Activated CD8-positive, alpha-beta memory T cell treated with anti-CD3 and anti-CD28 coated beads, Interleukin-2, amount 50 U/mL, for 1 hour (primary cell): Measurements from ENCODE around the gene AP5Z1.
A peak's percentile ranks its signal among the peaks of the same experiment; 100 is the strongest.

Experiments
- DNase-seq: peaks from one replicate; pipeline ENCODE4 v3.0.0-alpha.2; 2020; ENCODE audit errors: extremely low read depth

The AP5Z1 gene

DNA sequence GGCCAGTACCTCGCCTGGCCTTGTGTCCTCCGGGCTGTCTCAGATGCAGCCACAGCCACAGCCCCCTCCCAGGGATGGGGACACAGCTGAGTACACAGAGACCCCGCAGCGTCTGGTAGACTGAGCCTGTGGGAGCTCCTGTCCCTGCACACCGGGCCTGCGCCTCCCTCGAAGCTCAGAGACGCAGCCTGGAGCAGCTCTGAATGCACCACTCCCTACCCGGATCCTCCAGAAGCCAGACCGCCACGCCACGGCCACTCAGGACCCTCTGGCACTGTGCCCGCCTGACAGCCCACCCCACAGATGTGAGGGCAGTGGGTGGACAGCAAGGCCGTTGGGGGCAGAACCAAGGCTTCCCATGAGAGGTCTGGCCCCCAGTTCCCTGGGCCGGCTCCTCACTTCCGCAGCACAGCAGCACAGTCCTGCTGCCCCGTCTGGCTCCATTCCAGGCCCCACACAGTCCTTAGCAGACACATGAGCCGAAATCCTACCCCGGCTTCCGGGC, 45.6 kb downstream of the AP5Z1 start:
- no peak for DNase-seq

- DNase-seq = no peak
Measured at GRCh38 chr7:4822677-4823076, 47.3 kb downstream of the AP5Z1 start.

GRCh38 chr7:4823441-4824119, 48.2 kb downstream of the AP5Z1 start:
- DNase-seq = no peak

- no peak for DNase-seq
Measured at GRCh38 chr7:4824120-4824775, 48.8 kb downstream of the AP5Z1 start.

DNA sequence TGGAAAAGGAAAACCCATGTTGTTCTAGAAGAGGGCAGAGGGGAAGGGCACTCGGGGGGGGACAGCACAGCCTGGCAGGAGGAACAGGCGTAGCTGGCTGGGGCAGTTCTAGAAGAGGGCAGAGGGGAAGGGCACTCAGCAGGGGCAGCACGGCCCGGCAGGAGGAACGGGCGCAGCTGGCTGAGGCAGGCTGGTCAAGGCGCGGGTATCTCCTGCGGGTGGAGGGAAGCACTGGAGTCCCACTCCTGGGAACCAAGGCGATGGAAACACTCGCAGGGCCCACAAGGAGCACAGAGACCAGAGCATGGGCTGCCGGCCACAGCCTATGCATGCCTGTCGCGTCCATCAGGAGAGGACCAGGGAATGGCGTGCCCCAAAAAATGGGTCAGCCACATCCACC, 49.7 kb downstream of the AP5Z1 start:
- DNase-seq = no peak

- DNase-seq = no peak
Measured at GRCh38 chr7:4828720-4829383, 53.4 kb downstream of the AP5Z1 start.

GRCh38 chr7:4830176-4830575, 54.8 kb downstream of the AP5Z1 start:
- peak; percentile 8 for DNase-seq

- no peak for DNase-seq
Measured at GRCh38 chr7:4831723-4832495, 56.5 kb downstream of the AP5Z1 start.

DNA sequence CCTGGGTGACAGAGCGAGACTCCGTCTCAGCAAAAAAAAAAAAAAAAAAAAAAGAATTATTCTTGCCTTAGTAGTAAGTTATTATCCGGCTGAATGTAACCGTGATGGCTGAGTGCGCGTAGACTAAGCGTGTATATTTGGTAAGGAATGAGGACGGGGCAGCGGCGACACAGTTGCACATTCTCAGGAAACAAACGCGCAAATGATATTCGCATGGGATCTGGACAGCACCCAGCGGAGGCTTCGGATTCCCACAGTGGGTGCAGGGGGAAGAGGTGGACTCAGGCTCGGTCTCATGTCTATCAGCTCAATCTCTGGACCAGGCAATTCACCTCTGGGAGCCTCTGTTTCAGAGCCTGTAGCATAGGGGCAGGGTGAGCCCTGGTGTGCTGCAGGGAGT, 57.3 kb downstream of the AP5Z1 start:
- DNase-seq = no peak

DNA sequence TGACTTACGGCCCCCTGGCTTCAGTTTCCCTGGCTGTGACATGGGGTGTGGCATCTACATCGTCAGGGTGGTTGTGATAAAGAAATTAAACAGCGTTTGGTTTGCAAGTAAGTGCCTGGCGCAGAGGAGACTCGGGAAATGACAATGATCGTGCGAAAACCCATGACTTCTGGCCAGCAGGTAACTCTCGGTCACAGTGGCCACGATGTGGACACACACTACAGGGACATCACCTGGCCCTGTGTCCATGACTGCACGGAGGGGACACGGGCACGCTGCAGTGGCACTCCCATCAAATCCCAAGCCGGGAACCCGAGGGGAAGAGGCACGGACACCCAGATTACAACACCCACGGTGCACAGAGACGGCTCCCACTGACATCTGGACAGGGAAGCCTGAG, 57.8 kb downstream of the AP5Z1 start:
- no peak for DNase-seq

DNA sequence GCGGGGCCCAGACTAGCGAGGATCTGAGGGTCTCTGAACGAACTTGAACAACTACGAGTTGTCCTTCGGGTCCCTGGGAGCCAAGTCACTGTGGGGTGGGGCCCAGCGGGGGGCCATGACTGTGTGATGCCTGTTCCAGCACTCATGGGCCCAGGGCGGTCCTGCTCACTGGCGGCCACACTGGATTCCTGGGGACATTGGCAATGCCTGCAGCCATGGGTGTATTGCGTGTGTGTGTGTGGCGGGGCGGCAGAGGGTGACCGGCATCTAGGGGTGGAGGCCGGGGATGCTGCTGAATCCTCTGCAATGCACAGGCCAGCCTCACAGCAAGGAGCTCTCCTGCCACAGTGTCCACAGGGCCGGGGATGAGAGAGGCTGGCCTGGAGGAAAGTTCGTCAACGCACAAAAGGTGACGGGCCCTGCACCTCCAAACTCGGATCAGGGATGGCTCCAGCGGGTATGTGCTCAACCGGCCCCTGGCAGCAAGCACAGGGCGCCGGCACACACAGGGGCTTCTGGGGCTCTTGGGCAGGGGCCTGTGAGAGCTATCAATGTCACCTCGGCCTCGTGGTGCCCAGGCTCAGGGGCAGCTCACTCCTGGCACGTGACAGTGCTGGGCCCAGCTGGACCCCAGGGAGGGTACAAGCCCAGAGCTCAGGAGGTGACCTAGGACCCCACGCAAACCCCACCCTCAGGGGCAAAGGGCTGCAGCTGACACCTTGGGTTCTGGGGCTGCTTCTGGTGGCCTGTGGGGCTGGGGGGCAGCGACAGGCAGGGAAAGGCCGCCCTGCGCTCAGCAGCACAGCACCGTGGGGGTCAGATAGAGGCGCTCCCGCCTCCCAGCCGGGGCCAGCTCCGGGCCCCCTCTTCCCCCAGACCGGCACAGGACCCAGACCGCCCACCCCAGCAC, 58.5 kb downstream of the AP5Z1 start:
- no peak for DNase-seq

DNA sequence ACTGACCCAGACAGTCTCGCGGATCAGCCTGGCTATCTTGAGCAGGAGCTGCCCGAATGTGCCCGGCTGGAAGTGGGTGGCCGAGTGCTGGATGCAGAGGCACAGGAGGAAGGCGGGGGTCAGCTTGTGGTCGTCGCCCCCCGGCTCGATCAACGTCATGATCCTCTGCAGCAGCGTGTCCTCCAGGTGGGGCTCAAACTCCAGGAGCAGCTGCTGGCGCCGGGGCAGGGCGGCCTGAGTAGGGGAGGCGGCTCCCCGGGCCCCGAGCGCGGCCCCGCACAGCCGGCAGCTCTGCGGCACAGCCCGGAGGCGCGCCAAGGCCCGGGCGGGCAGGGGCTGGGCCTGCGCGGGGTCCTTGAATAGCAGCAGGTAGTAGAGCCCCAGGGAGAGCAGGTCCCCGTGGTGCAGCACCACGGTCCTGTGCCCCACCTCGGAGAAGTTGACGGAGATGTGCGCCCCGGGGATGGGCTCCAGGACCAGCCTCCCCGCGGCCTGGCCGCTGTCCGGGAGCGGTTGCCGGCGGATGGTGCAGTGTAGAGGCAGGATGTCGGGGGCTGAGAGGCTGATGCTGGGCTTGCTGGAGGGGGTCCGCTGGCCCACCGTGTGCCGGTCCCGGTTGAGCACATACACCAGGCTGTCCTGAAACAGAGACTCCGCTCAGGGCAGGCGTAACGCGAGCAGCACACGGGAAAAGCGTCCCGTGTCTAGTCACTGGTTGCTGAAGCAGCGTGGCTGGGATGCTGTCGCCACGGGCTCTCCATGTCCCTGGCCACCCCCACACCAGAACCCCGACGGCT, 59.4 kb downstream of the AP5Z1 start:
- DNase-seq = no peak

DNA sequence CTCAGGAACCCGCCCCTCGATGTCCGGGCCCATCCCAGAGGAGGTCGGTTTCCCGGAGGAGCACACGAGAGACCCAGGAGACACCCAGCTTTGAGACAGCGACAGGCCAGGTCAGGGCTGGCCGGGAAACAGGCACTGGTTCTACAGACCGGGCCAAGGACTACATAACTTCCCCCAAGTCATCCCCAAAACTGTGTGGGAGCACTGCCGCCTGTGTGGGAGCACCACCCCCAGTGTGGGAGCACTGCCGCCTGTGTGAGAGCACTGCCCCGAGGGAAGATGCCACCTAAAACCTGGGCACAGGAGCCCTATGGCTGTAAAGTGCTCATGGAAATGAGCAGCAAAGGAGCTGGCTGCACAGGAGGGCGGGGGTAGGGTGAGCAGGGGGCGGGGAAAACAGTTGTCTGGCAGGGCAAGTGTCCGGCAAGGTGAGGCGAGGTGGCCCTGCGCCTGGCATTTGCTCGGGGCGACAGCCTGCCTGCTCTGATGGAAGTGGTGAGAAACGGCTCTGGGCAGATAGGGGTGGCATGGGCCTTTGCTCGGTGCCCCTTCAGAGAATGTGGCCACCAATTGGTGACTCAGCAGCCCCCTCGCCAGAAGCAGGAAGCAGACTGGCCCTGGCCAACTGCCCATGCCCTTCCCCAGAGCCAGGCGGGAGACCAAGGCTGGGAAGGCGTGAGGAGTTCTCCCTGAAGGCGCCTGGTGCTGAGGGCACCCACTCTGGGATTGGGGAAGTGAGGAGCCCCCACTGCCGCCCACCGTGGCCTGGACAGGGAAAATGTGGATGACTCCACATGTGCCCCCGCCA, 60.2 kb downstream of the AP5Z1 start:
- no peak for DNase-seq

DNA sequence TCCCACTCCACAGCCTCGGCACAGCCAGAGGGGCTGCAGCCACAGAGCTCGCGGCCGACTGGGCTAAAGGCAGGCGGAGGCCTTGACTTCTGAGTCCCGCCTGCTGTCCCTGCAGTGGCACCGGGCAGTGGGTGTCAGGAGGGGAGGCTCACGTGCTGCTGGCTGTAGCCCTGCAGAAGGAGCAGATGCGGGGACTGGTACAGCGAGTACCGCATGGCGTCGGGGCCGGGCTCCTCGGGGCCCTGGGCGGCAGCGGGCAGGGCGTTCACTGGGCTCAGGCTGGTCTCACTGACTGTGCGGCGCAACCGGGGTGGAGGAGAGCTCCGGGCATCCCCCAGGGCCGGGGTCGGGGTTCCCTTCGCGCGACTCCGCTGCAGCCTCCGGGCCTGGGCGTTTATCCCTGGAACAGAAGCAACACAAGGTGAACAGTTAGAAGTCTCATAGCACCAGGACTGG, 60.8 kb downstream of the AP5Z1 start:
- no peak for DNase-seq

- no peak for DNase-seq
Measured at GRCh38 chr7:4837041-4837802, 61.8 kb downstream of the AP5Z1 start.

DNA sequence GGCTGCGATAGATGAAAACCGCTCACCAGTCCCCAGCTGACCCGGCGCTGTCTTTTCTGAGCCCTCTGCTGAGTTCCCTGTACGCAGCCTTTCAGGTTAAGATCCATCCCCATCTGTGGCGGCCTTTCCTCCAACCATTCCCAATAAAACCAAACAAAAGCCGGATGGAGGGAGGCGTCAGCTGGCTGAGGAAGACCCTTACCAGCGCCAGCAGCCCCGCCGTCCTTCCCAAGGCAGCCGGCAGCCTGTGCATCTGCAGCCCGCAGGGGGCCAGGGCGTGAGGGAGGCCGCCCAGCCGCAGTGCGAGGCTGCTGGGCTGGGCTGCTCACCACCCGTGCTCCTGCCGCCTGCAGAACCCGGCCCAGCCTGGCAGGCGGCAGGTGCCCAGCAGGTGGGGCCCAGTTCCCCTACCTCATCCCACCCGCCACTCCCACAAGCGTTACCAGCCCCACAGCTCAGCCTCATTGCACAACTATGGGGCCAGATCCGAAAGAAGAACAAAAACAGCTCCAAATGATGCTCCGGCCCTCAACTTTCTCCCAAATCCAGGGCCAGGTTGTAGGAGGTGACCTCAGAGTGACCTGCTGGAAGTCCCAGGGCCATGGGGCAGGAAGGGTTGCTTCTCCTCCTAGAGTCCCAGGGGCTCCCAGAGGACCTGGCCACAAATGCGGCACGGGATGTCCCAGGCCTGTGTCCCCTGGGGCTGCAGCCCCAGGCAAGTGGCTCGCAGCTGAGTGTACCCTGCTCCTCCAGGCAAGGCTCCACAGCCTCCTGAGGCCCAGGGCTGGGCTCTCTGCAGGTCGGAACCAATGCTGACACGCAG, 62.6 kb downstream of the AP5Z1 start:
- no peak for DNase-seq

- DNase-seq = no peak
Measured at GRCh38 chr7:4838626-4839334, 63.4 kb downstream of the AP5Z1 start.
